ENCODE results near the gene ZIC4. TPM values are rescaled to one million over a fixed set of nuclear protein-coding genes. Genes with fewer than 3 reads are reported as not detected.

The ZIC4 gene
- total and polyA plus RNA-seq, 9 of the 15 experiments (the other 6 are each of a cell fraction or from before 2014, with no cell fraction given): not detected

- DNase-seq (ENCODE audit: extremely low read depth in 1 of 4, low spot score in 3 of 4) (no peak), FAIRE-seq (no peak), ATAC-seq (no peak)
- Histone ChIP-seq H3K9ac (ENCODE audit: insufficient read depth in 1 of 2, low read depth in 2 of 2, low read length in 2 of 2) (no peak overlapping the region), H3K27ac (ENCODE audit: extremely low read depth, low read depth, low read length) (no peak overlapping the region), H2AFZ (ENCODE audit: low read depth, low read length) (no peak overlapping the region), H3K79me2 (ENCODE audit: control insufficient read depth, insufficient read depth, low read length) (no peaks in the 10 kb centered on the region), H3K9me3 (replicated peaks; ENCODE audit: control insufficient read depth, insufficient read depth, low read depth, low read length) (no peaks in the 10 kb centered on the region), H4K20me1 (replicated peaks; ENCODE audit: control insufficient read depth, insufficient read depth, low read length) (no peaks in the 10 kb centered on the region), H3K4me2 (ENCODE audit: insufficient read depth, low read length) (no peak overlapping the region), H3K27me3 (ENCODE audit: control insufficient read depth in 2 of 2, insufficient read depth in 2 of 2, low read length in 2 of 2) (peaks cover 3 to 38% of the 10 kb centered on the region in 2 experiments; a peak in 3 of 5 replicates), H3K4me1 (replicated peaks in 1 of 2; ENCODE audit: control insufficient read depth in 2 of 2, insufficient read depth in 2 of 2, low read length in 2 of 2) (peaks cover 0 to 4% of the 10 kb centered on the region in 2 experiments; a peak in 1 of 5 replicates), H3K4me3 (no peak overlapping the region), H3K36me3 (ENCODE audit: control insufficient read depth, insufficient read depth, low read length) (no peaks in the 10 kb centered on the region), H3K9me1 (ENCODE audit: control insufficient read depth, insufficient read depth, low read length) (no peaks in the 10 kb centered on the region)
- 13% methylated on average over 6 of the region's 52 CpGs for WGBS (ENCODE audit: insufficient coverage, low coverage, missing lambda C conversion rate)
- intact Hi-C loops (cut with micrococcal nuclease): no loop called here
- in situ Hi-C loops (cut with MboI): no loop called here
- TF ChIP-seq NFE2 (IDR thresholded peaks at IDR 0.05; ENCODE audit: low read depth): no peak
- TF ChIP-seq ZNF583 (CRISPR knock-in tag; IDR thresholded peaks at IDR 0.05): no peak
- no peak for TF ChIP-seq ZNF75A (CRISPR knock-in tag; IDR thresholded peaks at IDR 0.05)
- TF ChIP-seq PHB2 (IDR thresholded peaks at IDR 0.05; ENCODE audit: low read depth): no peak
- no peak for TF ChIP-seq ZFX (CRISPR knock-in tag; IDR thresholded peaks at IDR 0.05)
- TF ChIP-seq SIN3B (IDR thresholded peaks at IDR 0.05; ENCODE audit: low read depth): no peak
- no TSS peak for BruUV-seq (replicated peaks)
- ChIA-PET CTCF (ENCODE audit: low intra/inter-chr PET ratio) (no interaction called here), POLR2A (no interaction called here)
Measured at GRCh38 chr3:147410116-147410525, 3.8 kb upstream of the ZIC4 start.

Measured in K562 (cell line).